OCI-LY7 (cell line): ENCODE data around the gene MRTFB.

Source experiments
- EZH2phosphoT487 ChIP-seq: fragments of 200-600 bp; sonication (generic); IDR thresholded peaks from 2 replicates; pipeline ENCODE4 v1.6.1; 2018; ENCODE audit warnings: low read depth, borderline replicate concordance, mild to moderate bottlenecking, mixed run types, antibody characterized with exemption, low read length, moderate library complexity, mixed read lengths
- TF ChIP-seq, protein P1 (sequence below): fragments of 200-600 bp; sonication (generic); conservative IDR thresholded peaks from 2 replicates; pipeline ENCODE4 v1.5.1; 2014; ENCODE audit warnings: mild to moderate bottlenecking, antibody characterized with exemption, low read length, moderate library complexity, mixed read lengths

DNA sequence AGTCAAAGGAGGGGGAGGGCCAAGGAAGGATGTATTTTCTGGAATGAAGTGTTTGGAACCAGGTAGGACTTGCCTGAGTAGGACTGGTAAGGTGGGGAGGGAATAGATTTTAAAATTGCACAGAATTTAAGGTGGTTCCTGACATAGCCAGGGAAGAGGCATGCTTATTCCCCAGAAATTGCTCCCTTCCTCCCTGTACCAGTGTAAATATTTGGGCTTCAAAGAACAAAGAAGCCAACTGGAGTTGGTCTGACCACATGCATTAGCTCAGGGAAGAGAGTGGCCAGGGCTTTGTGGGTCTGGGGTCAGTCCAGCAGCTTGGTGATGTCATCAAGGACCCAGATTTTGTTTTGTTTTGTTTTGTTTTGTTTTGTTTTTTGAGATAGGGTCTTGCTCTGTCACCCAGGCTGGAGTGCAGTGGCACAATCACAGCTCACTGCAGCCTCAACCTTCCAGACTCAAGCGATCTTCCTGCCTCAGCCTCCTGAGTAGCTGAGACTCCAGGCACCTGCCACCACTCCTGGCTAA is 9.3 kb upstream of the MRTFB start:
- TF ChIP-seq, protein P1, sequence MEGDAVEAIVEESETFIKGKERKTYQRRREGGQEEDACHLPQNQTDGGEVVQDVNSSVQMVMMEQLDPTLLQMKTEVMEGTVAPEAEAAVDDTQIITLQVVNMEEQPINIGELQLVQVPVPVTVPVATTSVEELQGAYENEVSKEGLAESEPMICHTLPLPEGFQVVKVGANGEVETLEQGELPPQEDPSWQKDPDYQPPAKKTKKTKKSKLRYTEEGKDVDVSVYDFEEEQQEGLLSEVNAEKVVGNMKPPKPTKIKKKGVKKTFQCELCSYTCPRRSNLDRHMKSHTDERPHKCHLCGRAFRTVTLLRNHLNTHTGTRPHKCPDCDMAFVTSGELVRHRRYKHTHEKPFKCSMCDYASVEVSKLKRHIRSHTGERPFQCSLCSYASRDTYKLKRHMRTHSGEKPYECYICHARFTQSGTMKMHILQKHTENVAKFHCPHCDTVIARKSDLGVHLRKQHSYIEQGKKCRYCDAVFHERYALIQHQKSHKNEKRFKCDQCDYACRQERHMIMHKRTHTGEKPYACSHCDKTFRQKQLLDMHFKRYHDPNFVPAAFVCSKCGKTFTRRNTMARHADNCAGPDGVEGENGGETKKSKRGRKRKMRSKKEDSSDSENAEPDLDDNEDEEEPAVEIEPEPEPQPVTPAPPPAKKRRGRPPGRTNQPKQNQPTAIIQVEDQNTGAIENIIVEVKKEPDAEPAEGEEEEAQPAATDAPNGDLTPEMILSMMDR, result no peak
- TF ChIP-seq EZH2phosphoT487, result no peak
